ENCODE measurements around the gene NPPB.

GRCh38 chr1:11841245-11842153 is 17.2 kb downstream of the NPPB start:
- no peak for TF ChIP-seq CTCF (conservative IDR thresholded peaks at IDR 0.05)
- no peak for TF ChIP-seq ZFX (IDR thresholded peaks at IDR 0.05)
